Astrocyte (in vitro differentiated cells and primary cell): ENCODE data around the gene SCARF2.

Source experiments
- EZH2 ChIP-seq: IDR thresholded peaks from 2 replicates; pipeline ENCODE4 v1.6.1; 2012; ENCODE audit warnings: mild to moderate bottlenecking, low read length, inconsistent platforms; ENCODE audit not compliant: insufficient read depth
- TF ChIP-seq, protein P1 (sequence below): IDR thresholded peaks from 2 replicates; pipeline ENCODE4 v1.5.1; 2011; ENCODE audit warnings: low read depth, mild to moderate bottlenecking, inconsistent platforms, low read length, moderate library complexity; ENCODE audit not compliant: insufficient read depth

DNA sequence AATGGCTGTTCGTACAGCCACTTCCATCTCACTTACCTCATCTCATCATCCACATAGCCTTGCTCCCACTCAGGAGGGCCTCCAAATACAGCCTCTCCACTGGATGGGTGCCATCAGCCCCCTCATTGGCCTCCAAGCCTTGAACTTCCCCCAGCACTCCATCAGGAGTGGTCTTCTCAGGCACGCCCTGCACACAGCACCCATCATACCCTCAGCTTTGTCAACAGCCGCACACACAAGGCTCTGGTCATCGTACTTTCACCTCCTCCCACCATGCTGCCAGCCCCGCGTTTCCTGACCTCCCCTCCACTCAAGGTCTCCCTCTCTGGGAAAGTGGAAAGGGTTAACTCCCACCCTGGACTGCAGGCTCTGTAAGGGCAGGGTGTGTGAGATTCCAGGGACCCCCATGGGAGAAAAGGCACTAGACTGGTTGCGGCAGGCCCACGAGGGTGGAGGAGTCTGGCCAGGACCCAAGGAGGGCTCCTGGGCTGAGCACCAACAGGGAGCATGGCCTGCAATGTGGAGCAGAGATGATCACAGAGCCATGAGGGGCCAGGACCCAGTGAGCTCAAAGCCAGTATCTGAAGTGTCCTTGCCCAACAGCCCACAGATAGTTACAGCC is 21.0 kb upstream of the SCARF2 start:
- TF ChIP-seq, protein P1, sequence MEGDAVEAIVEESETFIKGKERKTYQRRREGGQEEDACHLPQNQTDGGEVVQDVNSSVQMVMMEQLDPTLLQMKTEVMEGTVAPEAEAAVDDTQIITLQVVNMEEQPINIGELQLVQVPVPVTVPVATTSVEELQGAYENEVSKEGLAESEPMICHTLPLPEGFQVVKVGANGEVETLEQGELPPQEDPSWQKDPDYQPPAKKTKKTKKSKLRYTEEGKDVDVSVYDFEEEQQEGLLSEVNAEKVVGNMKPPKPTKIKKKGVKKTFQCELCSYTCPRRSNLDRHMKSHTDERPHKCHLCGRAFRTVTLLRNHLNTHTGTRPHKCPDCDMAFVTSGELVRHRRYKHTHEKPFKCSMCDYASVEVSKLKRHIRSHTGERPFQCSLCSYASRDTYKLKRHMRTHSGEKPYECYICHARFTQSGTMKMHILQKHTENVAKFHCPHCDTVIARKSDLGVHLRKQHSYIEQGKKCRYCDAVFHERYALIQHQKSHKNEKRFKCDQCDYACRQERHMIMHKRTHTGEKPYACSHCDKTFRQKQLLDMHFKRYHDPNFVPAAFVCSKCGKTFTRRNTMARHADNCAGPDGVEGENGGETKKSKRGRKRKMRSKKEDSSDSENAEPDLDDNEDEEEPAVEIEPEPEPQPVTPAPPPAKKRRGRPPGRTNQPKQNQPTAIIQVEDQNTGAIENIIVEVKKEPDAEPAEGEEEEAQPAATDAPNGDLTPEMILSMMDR, result no peak
- TF ChIP-seq EZH2, result no peak
